ENCODE results near the gene BBS9.

The BBS9 gene

DNA sequence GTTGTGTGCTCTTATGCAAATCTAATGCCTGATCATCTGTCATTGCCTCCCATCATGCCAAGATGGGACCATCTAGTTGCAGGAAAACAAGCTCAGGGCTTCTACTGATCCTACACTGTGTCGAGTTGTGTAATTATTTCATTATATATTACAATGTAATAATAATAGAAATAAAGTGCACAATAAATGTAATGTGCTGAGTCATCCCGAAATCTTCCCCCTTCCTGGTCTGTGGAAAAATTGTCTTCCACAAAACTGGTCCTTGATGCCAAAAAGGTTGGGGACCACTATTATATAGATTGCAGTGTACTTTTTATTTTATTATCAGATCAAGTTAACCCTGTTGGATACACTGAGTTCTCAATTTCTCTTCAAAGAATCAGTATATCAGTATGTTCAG lies 50.2 kb downstream of the BBS9 start:
- FAIRE-seq (no peak), DNase-seq (ENCODE audit: insufficient read length) (no peak)
- no peak for TF ChIP-seq POLR2A (IDR thresholded peaks at IDR 0.05; ENCODE audit: low read depth, low read length)
- no peak for TF ChIP-seq TAF1 (IDR thresholded peaks at IDR 0.05; ENCODE audit: borderline replicate concordance, low read depth, low read length)
- TF ChIP-seq POLR2AphosphoS5 (IDR thresholded peaks at IDR 0.05; ENCODE audit: low read depth, low read length): no peak

DNA sequence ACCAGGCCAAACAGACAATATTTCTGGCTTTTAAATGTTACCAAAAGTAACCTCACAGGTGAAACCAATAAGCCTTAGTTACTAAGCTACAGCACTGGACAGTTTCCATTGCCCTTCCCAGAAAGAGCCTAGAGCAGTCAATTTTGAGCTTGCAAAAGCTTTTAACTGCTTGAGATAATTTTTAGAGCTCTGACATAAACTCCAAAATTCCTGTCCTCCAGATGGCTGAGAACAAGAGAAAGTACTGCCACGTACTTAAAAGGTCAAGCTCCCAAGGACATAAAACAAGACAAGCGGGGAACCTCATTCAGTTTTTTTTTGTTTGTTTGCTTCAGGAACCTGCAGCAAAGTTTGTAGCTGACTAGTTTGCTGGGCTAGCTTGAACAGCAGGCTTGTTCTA lies 54.1 kb downstream of the BBS9 start:
- DNase-seq (ENCODE audit: insufficient read length) (no peak), FAIRE-seq (no peak)
- TF ChIP-seq TAF1 (IDR thresholded peaks at IDR 0.05; ENCODE audit: borderline replicate concordance, low read depth, low read length) (no peak), POLR2A (IDR thresholded peaks at IDR 0.05; ENCODE audit: low read depth, low read length) (no peak), POLR2AphosphoS5 (IDR thresholded peaks at IDR 0.05; ENCODE audit: low read depth, low read length) (no peak)

DNA sequence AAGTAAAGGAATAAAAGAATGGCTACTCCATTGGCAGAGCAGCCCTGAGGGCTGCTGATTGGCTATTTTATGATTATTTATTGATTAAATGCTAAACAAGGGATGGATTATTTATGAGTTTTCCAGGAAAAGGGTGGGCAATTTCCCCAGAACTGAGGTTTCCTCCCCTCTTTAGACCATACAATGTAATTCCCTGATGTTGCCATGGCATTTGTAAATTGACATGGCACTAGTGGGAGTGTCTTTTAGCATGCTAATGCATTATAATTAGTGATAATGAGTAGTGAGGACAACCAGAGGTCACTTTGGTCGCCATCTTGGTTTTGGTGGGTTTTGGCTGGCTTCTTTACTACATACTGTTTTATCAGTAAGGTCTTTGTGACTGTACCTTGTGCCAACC lies 55.5 kb downstream of the BBS9 start:
- no peak for DNase-seq (ENCODE audit: insufficient read length)
- no peak for TF ChIP-seq POLR2AphosphoS5 (IDR thresholded peaks at IDR 0.05; ENCODE audit: low read depth, low read length)
- no peak for TF ChIP-seq TAF1 (IDR thresholded peaks at IDR 0.05; ENCODE audit: borderline replicate concordance, low read depth, low read length)
- TF ChIP-seq POLR2A (IDR thresholded peaks at IDR 0.05; ENCODE audit: low read depth, low read length): no peak
- FAIRE-seq: no peak

DNA sequence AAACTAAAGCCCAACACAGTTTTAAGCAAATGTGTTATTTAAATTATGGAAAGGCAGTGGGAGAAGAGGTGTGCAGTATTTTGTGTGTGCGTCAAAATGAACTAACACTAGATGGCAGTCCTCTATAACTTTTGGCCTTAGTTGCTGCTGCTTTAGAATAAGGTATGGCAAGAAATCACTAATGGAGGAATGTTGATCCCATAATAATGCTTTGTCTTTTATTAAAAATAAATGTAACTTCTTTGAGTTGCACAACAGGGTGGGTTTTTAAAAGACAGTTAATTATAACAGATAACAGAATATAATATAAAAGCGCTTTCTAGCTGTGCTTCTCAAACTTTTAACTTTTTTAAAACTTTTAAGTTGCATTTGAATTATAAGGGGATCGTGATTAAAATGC lies 56.4 kb downstream of the BBS9 start:
- DNase-seq (ENCODE audit: insufficient read length): no peak
- peak; percentile 67 for FAIRE-seq
- no peak for TF ChIP-seq POLR2A (IDR thresholded peaks at IDR 0.05; ENCODE audit: low read depth, low read length)
- no peak for TF ChIP-seq TAF1 (IDR thresholded peaks at IDR 0.05; ENCODE audit: borderline replicate concordance, low read depth, low read length)
- TF ChIP-seq POLR2AphosphoS5 (IDR thresholded peaks at IDR 0.05; ENCODE audit: low read depth, low read length): no peak

DNA sequence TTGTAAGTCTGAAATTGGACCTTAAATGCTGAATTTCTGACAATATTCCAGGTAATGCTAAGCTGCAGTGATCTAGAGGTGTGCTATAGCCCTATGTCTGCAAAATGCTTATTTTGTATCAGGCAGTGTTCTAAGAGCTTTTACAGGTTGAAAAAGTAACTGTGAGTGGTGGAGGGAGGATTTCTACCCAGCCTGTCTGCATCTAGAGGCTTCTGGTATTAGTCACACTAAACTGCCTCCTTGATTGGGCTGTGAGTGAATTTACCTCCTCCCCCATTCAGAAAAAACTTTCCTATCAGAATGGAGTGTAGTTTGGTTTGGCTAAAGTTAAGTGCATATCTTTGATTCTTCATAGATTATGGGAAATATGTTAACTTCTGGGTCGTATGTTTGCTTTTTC lies 56.8 kb downstream of the BBS9 start:
- no peak for FAIRE-seq
- TF ChIP-seq POLR2A (IDR thresholded peaks at IDR 0.05; ENCODE audit: low read depth, low read length) (no peak), TAF1 (IDR thresholded peaks at IDR 0.05; ENCODE audit: borderline replicate concordance, low read depth, low read length) (no peak), POLR2AphosphoS5 (IDR thresholded peaks at IDR 0.05; ENCODE audit: low read depth, low read length) (no peak)
- DNase-seq (ENCODE audit: insufficient read length): no peak

DNA sequence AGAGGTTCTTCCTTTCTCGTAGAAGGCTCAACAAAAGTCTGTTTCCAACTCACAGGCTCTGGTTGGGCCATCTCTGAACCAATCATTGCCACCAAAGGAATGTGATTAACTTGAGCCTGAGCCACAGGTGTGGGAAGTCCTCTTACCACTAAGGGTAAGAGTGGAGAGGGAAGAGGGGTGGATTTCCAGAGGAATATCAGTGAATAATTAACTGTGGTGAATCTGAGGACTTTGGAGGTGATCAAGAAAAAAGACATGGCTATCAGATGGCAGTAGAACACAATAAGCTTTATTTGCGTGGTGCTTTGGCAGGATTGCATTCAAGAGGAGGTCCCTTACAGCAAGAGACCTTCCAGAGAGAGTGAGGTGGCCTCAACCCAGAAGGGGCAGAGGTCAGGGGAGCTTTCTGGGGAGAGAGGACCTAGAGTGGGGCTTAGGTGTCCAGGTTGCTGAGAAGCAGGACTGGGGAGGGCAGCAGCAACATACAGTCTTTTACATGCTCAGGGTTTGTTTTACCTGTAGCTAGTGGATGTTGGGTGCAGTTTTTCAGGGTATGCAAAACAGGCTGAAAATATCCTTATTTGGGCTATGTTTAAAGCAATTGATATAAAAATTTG lies 61.4 kb downstream of the BBS9 start:
- DNase-seq (ENCODE audit: insufficient read length) (no peak), FAIRE-seq (peak; percentile 30)
- TF ChIP-seq POLR2AphosphoS5 (IDR thresholded peaks at IDR 0.05; ENCODE audit: low read depth, low read length) (no peak), TAF1 (IDR thresholded peaks at IDR 0.05; ENCODE audit: borderline replicate concordance, low read depth, low read length) (no peak), POLR2A (IDR thresholded peaks at IDR 0.05; ENCODE audit: low read depth, low read length) (no peak)

DNA sequence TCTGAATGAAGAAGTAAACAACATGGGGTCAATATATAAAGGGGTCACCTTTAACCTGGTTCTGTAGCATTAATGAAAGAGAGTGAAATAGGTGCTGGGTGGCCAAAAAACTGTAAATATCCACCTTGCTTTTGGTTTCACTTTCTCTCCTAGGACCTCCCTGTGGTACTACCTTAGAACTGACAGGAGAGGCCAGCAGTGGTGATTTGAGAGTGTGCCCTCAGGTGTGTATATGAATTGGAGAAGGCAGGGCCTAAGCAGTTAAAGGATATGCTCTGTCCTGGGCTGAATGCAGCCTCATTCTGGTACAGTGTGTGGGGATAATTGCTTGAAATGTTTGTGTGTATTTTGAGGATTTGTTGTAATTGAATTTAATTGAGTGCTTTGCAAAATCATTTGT lies 62.0 kb downstream of the BBS9 start:
- FAIRE-seq (no peak), DNase-seq (ENCODE audit: insufficient read length) (no peak)
- TF ChIP-seq POLR2AphosphoS5 (IDR thresholded peaks at IDR 0.05; ENCODE audit: low read depth, low read length) (no peak), TAF1 (IDR thresholded peaks at IDR 0.05; ENCODE audit: borderline replicate concordance, low read depth, low read length) (no peak), POLR2A (IDR thresholded peaks at IDR 0.05; ENCODE audit: low read depth, low read length) (no peak)

DNA sequence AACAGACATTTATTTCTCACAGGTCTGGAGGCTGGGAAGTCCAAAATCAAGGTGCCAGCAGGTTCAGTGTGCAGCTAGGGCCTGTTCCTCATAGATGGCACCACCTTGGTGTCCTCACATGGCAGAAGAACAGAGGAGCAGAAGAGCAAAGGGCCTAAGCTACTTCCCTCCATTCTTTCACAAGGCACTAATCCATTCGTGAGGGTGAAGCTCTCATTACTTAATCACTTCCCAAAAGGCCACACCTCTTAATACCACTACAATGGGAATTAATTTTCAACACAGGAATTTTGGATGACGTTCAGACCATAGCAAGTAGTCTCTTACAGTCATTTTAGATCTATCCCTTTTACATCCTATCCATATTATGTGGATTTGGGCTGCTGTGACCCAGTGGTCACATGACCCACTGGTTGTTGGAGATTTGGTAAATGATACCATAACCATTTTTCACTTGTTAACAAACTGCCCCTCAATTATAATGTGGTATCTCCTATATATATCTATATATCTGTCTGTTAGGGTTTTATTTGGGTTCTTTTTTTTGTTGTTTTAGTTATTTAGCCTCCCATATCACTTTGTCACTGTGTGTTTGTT lies 63.4 kb downstream of the BBS9 start:
- DNase-seq (ENCODE audit: insufficient read length) (no peak), FAIRE-seq (no peak)
- TF ChIP-seq POLR2AphosphoS5 (IDR thresholded peaks at IDR 0.05; ENCODE audit: low read depth, low read length) (no peak), POLR2A (IDR thresholded peaks at IDR 0.05; ENCODE audit: low read depth, low read length) (no peak), TAF1 (IDR thresholded peaks at IDR 0.05; ENCODE audit: borderline replicate concordance, low read depth, low read length) (no peak)

DNA sequence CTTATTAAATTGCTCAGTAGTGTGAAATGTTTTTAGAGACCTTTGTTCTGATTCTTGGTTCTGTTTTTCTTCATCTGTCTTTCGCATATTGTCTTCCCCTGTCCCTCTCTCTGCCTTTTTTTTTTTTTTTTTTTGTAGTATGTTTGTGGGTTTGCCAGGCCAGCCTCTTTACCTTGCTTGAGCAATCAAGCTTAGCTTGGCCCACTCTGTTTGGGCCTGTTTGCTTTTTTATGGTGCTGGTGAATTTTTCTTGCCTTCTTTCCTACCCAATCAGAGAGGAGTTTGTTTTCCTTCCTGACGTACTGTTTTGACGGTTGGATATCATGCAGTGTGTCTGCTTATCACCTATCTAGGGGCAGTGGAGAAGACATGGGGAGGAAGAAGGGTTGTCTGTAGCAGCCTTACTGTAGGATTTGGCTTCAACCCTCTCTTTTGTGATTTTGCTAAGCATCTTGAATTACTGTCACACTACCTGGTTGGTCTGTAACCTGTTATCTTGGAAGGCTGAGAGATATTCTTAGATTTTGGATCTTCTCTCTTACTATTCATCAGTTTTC lies 64.0 kb downstream of the BBS9 start:
- DNase-seq (ENCODE audit: insufficient read length): no peak
- FAIRE-seq: no peak

DNA sequence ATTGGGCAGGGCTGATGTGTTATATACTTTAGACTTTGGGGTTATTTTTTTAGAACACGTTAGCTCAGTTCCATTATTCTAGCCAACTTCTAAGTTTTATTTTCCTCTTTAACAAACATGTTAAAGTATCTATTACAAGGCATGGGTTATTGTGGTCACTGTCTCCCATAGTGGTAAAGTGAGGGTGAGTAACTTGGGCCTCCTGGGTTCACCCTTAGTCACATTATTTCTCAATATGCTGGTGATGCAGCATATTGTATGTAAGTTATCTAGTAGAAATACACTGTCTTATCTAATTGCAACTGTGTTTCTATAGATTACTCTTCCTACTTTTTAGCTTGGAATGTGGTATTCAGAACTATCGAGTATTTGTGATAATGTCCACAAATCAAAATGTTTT lies 65.9 kb downstream of the BBS9 start:
- no peak for DNase-seq (ENCODE audit: insufficient read length)
- no peak for FAIRE-seq

More for the DNA sequence above, 64.0 kb downstream of the BBS9 start:
- TF ChIP-seq POLR2A (IDR thresholded peaks at IDR 0.05; ENCODE audit: low read depth, low read length): no peak
- no peak for TF ChIP-seq TAF1 (IDR thresholded peaks at IDR 0.05; ENCODE audit: borderline replicate concordance, low read depth, low read length)
- no peak for TF ChIP-seq POLR2AphosphoS5 (IDR thresholded peaks at IDR 0.05; ENCODE audit: low read depth, low read length)

DNA sequence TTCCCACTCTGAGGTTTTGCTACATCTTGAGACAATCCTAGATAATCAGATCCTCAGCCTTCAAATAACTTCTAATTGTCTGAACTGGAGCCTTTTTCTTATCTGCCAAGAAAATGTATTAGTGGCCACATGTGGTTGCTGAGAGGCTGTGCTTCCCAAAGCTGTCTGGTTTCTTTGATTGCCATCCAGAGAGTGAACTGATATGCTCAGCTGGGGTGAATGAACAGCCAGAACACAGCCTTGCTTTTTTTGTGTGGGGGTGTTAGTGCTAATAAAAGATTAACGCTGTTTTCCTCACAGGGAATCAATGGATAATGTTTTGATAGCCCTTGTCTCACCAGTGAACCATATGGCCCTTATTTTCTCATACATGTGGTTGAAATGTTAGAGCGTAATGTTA lies 66.9 kb downstream of the BBS9 start:
- DNase-seq (ENCODE audit: insufficient read length): no peak
- FAIRE-seq: no peak
- TF ChIP-seq POLR2AphosphoS5 (IDR thresholded peaks at IDR 0.05; ENCODE audit: low read depth, low read length) (no peak), POLR2A (IDR thresholded peaks at IDR 0.05; ENCODE audit: low read depth, low read length) (no peak), TAF1 (IDR thresholded peaks at IDR 0.05; ENCODE audit: borderline replicate concordance, low read depth, low read length) (no peak)

More for the DNA sequence above, 65.9 kb downstream of the BBS9 start:
- TF ChIP-seq POLR2A (IDR thresholded peaks at IDR 0.05; ENCODE audit: low read depth, low read length): no peak
- TF ChIP-seq POLR2AphosphoS5 (IDR thresholded peaks at IDR 0.05; ENCODE audit: low read depth, low read length): no peak
- TF ChIP-seq TAF1 (IDR thresholded peaks at IDR 0.05; ENCODE audit: borderline replicate concordance, low read depth, low read length): no peak

DNA sequence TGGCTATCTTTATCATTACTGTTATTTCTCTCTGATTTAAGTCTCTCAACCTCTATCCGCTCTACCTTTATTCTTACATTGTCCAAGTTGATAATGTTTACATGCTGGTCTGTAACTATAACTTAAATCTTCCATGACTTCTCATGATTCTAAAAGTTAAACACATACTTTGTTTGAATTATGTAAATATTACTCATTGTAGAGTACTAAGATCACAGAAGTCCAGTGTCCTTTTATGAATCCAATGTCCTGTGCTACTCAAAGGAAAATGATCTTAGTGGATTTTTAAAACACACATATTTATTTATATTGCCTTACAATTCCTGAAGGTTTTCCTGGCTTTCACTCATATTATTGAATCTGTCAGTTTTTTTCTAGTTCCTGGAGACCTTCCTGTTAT lies 70.9 kb downstream of the BBS9 start:
- DNase-seq (ENCODE audit: insufficient read length) (no peak), FAIRE-seq (no peak)
- TF ChIP-seq TAF1 (IDR thresholded peaks at IDR 0.05; ENCODE audit: borderline replicate concordance, low read depth, low read length): no peak

All from GM12892 (cell line).